HepG2 (cell line): ENCODE data around the gene GGACT. TPM values are rescaled to one million over a fixed set of nuclear protein-coding genes. Genes with fewer than 3 reads are reported as not detected.

ENCODE experiments used
- ATM ChIP-seq: fragments of 450-650 bp; IDR thresholded peaks from 2 replicates; pipeline ENCODE4 v1.7.1; 2017; ENCODE audit warnings: mild to moderate bottlenecking, borderline replicate concordance
- GABPA ChIP-seq, 2 experiments: IDR thresholded peaks; 2 replicates each; pipeline ENCODE4 v1.6.1; 2011 to 2016; ENCODE audit warnings: low read depth in 2 of 2, low read length in 1 of 2, missing biosample characterization in 1 of 2, missing genetic modification characterization in 1 of 2
- MAFK ChIP-seq, 2 experiments: IDR thresholded peaks in 1 of 2; conservative IDR thresholded peaks in 1 of 2; 2 replicates each; pipeline ENCODE4 v1.6.1; 2011; ENCODE audit warnings: improper control_type of control experiment in 2 of 2, low read length in 2 of 2
- SALL2 ChIP-seq: sonication (generic); formaldehyde crosslinking; IDR thresholded peaks from 2 replicates; pipeline ENCODE4 v1.8.1; 2023; ENCODE audit warnings: mild to moderate bottlenecking, missing genetic modification reagents, inconsistent platforms
- THAP9 ChIP-seq: sonication (generic); formaldehyde crosslinking; IDR thresholded peaks from 2 replicates; pipeline ENCODE4; 2020; ENCODE audit warnings: missing genetic modification reagents, mild to moderate bottlenecking, borderline replicate concordance
- WIZ ChIP-seq: sonication (generic); formaldehyde crosslinking; IDR thresholded peaks from 2 replicates; pipeline ENCODE4 v1.5.1; 2020; ENCODE audit warnings: mild to moderate bottlenecking, missing genetic modification reagents
- ZFAT ChIP-seq: sonication (generic); formaldehyde crosslinking; conservative IDR thresholded peaks from 2 replicates; pipeline ENCODE4 v1.8.1; 2023; ENCODE audit warnings: missing genetic modification reagents, inconsistent platforms
- ZFP36L1 ChIP-seq: sonication (generic); formaldehyde crosslinking; IDR thresholded peaks from 2 replicates; pipeline ENCODE4 v1.8.0; 2022; ENCODE audit warnings: mild to moderate bottlenecking, missing genetic modification reagents, moderate library complexity
- ZNF44 ChIP-seq: sonication (generic); formaldehyde crosslinking; IDR thresholded peaks from 2 replicates; pipeline ENCODE4 v1.5.1; 2020; ENCODE audit warnings: mild to moderate bottlenecking, missing genetic modification reagents
- ZNF615 ChIP-seq: sonication (generic); formaldehyde crosslinking; IDR thresholded peaks from 2 replicates; pipeline ENCODE4 v1.5.0; 2020; ENCODE audit warnings: mild to moderate bottlenecking, missing genetic modification reagents, borderline replicate concordance
- ZNF629 ChIP-seq: sonication (generic); formaldehyde crosslinking; conservative IDR thresholded peaks from 2 replicates; pipeline ENCODE4 v1.5.0; 2020; ENCODE audit warnings: missing genetic modification reagents
- ZNF660 ChIP-seq: sonication (generic); formaldehyde crosslinking; IDR thresholded peaks from 2 replicates; pipeline ENCODE4 v1.5.1; 2020; ENCODE audit warnings: mild to moderate bottlenecking, low read depth, missing genetic modification reagents, borderline replicate concordance
- ZNF772 ChIP-seq: sonication (generic); formaldehyde crosslinking; IDR thresholded peaks from 2 replicates; pipeline ENCODE4 v1.5.0; 2020; ENCODE audit warnings: mild to moderate bottlenecking, missing genetic modification reagents
- ZNF891 ChIP-seq: sonication (generic); formaldehyde crosslinking; IDR thresholded peaks from 2 replicates; pipeline ENCODE4 v1.5.0; 2020; ENCODE audit warnings: mild to moderate bottlenecking, missing genetic modification reagents
- ZSCAN5A ChIP-seq: sonication (generic); formaldehyde crosslinking; IDR thresholded peaks from 2 replicates; pipeline ENCODE4 v1.8.0; 2022; ENCODE audit warnings: mild to moderate bottlenecking, missing genetic modification reagents, borderline replicate concordance
- polyA plus RNA-seq, 8 experiments: library from polyadenylated mRNA; depleted of rRNA in 3 of 8; stranded (reverse) in 7 of 8; unstranded in 1 of 8; fragments of >200 nt; fragmentation: Illumina TruSeq in 4 of 8; extraction: Trizol in 4 of 8; gene quantifications; 2 replicates each; pipeline versions ENCODE4 v1.2.1 to v1.2.3, GENCODE V29; 2011 to 2016; ENCODE audit warnings: low read depth in 4 of 8, missing spikeins in 1 of 8, mixed read lengths in 1 of 8; ENCODE audit not compliant: insufficient read depth in 1 of 8
- total RNA-seq, 5 experiments: library from RNA; depleted of rRNA; stranded (reverse); fragments of >200 nt; fragmentation: Illumina TruSeq; extraction: Trizol; gene quantifications; 2 replicates each; pipeline ENCODE4 v1.2.3, GENCODE V29; 2016; ENCODE audit warnings: low read depth in 1 of 5
- TF ChIP-seq, protein P1 (sequence below): sonication (generic); formaldehyde crosslinking; conservative IDR thresholded peaks from 2 replicates; pipeline ENCODE4 v1.4.0; 2020; ENCODE audit warnings: missing genetic modification reagents
- TF ChIP-seq, protein P2 (sequence below): IDR thresholded peaks from 2 replicates; pipeline ENCODE4 v1.6.1; 2016; ENCODE audit warnings: low read depth, control low read depth
- TF ChIP-seq, protein P3 (sequence below): sonication (generic); formaldehyde crosslinking; IDR thresholded peaks from 2 replicates; pipeline ENCODE4 v1.4.0; 2020; ENCODE audit warnings: missing genetic modification reagents; ENCODE audit errors: not compliant biosample characterization
- TF ChIP-seq, protein P4 (sequence below): sonication (generic); formaldehyde crosslinking; IDR thresholded peaks from 2 replicates; pipeline ENCODE4 v1.5.0; 2020; ENCODE audit warnings: mild to moderate bottlenecking, missing genetic modification reagents

GGACT gene
- total and polyA plus RNA-seq, 2 of the 13 experiments (the other 11 are each of a cell fraction or from before 2014, with no cell fraction given): 1.7 to 1.9 TPM

- TF ChIP-seq ZNF772 (CRISPR knock-in tag) (no peak), MAFK (conservative IDR thresholded peaks at IDR 0.05 in 1 of 2, IDR thresholded peaks at IDR 0.05 in 1 of 2; ENCODE audit: low read length in 2 of 2) (peak; percentile 93 to 95), ZNF660 (no peak), ZNF615 (CRISPR knock-in tag) (no peak), ZFAT (CRISPR knock-in tag) (no peak), ZFP36L1 (CRISPR knock-in tag) (no peak), WIZ (CRISPR knock-in tag) (no peak), SALL2 (no peak), ZSCAN5A (CRISPR knock-in tag) (no peak), ATM (no peak), THAP9 (CRISPR knock-in tag) (no peak), GABPA (IDR thresholded peaks at IDR 0.05; ENCODE audit: low read depth, low read length) (no peak), GABPA (CRISPR knock-in tag; IDR thresholded peaks at IDR 0.05; ENCODE audit: low read depth) (no peak), ZNF44 (CRISPR knock-in tag) (no peak), ZNF629 (CRISPR knock-in tag) (no peak), ZNF891 (CRISPR knock-in tag) (no peak)
- TF ChIP-seq, protein P1, sequence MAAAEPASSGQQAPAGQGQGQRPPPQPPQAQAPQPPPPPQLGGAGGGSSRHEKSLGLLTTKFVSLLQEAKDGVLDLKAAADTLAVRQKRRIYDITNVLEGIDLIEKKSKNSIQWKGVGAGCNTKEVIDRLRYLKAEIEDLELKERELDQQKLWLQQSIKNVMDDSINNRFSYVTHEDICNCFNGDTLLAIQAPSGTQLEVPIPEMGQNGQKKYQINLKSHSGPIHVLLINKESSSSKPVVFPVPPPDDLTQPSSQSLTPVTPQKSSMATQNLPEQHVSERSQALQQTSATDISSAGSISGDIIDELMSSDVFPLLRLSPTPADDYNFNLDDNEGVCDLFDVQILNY (CRISPR knock-in tag): no peak
- TF ChIP-seq, protein P2, sequence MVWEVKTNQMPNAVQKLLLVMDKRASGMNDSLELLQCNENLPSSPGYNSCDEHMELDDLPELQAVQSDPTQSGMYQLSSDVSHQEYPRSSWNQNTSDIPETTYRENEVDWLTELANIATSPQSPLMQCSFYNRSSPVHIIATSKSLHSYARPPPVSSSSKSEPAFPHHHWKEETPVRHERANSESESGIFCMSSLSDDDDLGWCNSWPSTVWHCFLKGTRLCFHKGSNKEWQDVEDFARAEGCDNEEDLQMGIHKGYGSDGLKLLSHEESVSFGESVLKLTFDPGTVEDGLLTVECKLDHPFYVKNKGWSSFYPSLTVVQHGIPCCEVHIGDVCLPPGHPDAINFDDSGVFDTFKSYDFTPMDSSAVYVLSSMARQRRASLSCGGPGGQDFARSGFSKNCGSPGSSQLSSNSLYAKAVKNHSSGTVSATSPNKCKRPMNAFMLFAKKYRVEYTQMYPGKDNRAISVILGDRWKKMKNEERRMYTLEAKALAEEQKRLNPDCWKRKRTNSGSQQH (CRISPR knock-in tag): no peak
- TF ChIP-seq, protein P3, sequence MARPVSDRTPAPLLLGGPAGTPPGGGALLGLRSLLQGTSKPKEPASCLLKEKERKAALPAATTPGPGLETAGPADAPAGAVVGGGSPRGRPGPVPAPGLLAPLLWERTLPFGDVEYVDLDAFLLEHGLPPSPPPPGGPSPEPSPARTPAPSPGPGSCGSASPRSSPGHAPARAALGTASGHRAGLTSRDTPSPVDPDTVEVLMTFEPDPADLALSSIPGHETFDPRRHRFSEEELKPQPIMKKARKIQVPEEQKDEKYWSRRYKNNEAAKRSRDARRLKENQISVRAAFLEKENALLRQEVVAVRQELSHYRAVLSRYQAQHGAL: no peak
- TF ChIP-seq, protein P4, sequence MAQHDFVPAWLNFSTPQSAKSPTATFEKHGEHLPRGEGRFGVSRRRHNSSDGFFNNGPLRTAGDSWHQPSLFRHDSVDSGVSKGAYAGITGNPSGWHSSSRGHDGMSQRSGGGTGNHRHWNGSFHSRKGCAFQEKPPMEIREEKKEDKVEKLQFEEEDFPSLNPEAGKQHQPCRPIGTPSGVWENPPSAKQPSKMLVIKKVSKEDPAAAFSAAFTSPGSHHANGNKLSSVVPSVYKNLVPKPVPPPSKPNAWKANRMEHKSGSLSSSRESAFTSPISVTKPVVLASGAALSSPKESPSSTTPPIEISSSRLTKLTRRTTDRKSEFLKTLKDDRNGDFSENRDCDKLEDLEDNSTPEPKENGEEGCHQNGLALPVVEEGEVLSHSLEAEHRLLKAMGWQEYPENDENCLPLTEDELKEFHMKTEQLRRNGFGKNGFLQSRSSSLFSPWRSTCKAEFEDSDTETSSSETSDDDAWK (CRISPR knock-in tag): no peak
Measured at GRCh38 chr13:100564444-100565223, 24.0 kb downstream of the GGACT start (continued).
